ENCODE measurements around the gene DMRT2.

GRCh38 chr9:1083325-1083913 is 33.3 kb downstream of the DMRT2 start:
- TF ChIP-seq, protein P1, sequence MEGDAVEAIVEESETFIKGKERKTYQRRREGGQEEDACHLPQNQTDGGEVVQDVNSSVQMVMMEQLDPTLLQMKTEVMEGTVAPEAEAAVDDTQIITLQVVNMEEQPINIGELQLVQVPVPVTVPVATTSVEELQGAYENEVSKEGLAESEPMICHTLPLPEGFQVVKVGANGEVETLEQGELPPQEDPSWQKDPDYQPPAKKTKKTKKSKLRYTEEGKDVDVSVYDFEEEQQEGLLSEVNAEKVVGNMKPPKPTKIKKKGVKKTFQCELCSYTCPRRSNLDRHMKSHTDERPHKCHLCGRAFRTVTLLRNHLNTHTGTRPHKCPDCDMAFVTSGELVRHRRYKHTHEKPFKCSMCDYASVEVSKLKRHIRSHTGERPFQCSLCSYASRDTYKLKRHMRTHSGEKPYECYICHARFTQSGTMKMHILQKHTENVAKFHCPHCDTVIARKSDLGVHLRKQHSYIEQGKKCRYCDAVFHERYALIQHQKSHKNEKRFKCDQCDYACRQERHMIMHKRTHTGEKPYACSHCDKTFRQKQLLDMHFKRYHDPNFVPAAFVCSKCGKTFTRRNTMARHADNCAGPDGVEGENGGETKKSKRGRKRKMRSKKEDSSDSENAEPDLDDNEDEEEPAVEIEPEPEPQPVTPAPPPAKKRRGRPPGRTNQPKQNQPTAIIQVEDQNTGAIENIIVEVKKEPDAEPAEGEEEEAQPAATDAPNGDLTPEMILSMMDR (conservative IDR thresholded peaks at IDR 0.05 in 1 of 2, IDR thresholded peaks at IDR 0.05 in 1 of 2; ENCODE audit: extremely low read depth in 1 of 2, insufficient read depth in 1 of 2, low read depth in 1 of 2, low read length in 2 of 2) = no peak
- TF ChIP-seq EZH2 (IDR thresholded peaks at IDR 0.05; ENCODE audit: borderline replicate concordance, low read length) = no peak
